Ectodermal cell (in vitro differentiated cells): ENCODE data around the gene ACTL7A.

Source experiments
- H3K27ac ChIP-seq: 2 replicates; pipeline ENCODE4 v1.7.0; 2013; ENCODE audit warnings: mild to moderate bottlenecking, low read depth, low read length; ENCODE audit not compliant: insufficient read depth, poor library complexity, severe bottlenecking
- H3K27me3 ChIP-seq: 2 replicates; pipeline ENCODE4 v1.7.0; 2013; ENCODE audit warnings: mild to moderate bottlenecking, low read length; ENCODE audit not compliant: insufficient read depth, control insufficient read depth, poor library complexity, severe bottlenecking
- H3K36me3 ChIP-seq: one replicate; pipeline ENCODE4 v1.7.0; 2013; ENCODE audit warnings: low read length; ENCODE audit not compliant: control insufficient read depth, insufficient read depth
- H3K4me1 ChIP-seq: one replicate; pipeline ENCODE4 v1.7.0; 2013; ENCODE audit warnings: low read length; ENCODE audit not compliant: control insufficient read depth, insufficient read depth
- H3K4me3 ChIP-seq: 2 replicates; pipeline ENCODE4 v1.7.0; 2013; ENCODE audit warnings: low read depth, low read length, control low read depth; ENCODE audit not compliant: insufficient read depth
- H3K9me3 ChIP-seq: 2 replicates; pipeline ENCODE4 v1.7.0; 2013; ENCODE audit warnings: mild to moderate bottlenecking, low read length, moderate library complexity; ENCODE audit not compliant: control insufficient read depth
- WGBS, 2 experiments: methylation state at CpG; one replicate each; pipeline ENCODE4 v1.1.7; 2013; ENCODE audit warnings: missing lambda C conversion rate in 2 of 2; 5-methylcytosine and 5-hydroxymethylcytosine counted together

Gene ACTL7A

GRCh38 chr9:108910402-108910801 lies 48.3 kb downstream of the ACTL7A start:
- Histone ChIP-seq H3K27me3 (no peaks in the 10 kb centered on the region), H3K9me3 (no peaks in the 10 kb centered on the region), H3K4me3 (no peak overlapping the region), H3K27ac (no peak overlapping the region), H3K36me3 (peaks cover 41% of the 10 kb centered on the region), H3K4me1 (no peaks in the 10 kb centered on the region)

DNA sequence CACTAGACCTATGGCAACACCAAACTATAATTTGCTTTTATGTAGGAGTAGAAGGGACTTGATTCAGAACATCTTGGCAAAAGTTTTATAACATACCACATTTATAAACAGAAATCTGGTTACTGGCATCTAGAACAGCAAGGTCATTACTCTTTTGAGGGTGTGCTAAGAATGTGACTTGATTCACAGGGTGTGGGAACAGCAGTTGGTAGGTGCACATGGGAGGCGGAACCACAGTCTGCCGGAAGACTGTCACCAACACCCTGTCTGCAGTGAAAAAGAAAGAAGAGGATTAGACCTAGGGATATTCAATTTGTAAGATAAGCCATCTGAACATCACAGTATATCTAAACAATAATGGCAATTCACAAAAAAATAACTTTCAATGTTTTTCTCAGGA lies 48.8 kb downstream of the ACTL7A start:
- 90 to 100% methylated on average over 2 of the region's 2 CpGs for WGBS, 2 experiments
- H3K9me3 ChIP-seq, result no peaks in the 10 kb centered on the region
- no peaks in the 10 kb centered on the region for H3K27me3 ChIP-seq
- H3K4me3 ChIP-seq, result no peak overlapping the region
- H3K4me1 ChIP-seq, result no peaks in the 10 kb centered on the region
- peaks cover 45% of the 10 kb centered on the region for H3K36me3 ChIP-seq
- H3K27ac ChIP-seq, result no peak overlapping the region

DNA sequence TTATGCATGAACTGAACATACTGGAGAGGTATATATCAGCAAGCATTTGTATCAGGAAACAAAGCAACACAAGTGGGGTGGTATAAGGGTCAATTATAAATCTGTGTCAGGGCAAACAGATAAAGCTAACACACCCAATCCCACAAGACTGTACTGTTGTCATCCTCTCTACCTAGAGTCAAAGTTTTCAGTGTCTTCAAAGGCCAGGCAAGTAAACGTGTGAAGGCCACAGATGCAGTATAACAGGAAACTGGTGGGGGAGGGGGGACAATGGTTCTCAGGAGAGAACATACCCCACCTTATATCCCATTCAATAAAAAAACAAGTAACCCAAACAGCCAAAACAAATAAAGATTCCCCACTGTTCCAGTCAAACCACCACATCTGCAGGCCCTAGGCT lies 49.8 kb downstream of the ACTL7A start:
- H3K27ac ChIP-seq, result no peak overlapping the region
- H3K4me3 ChIP-seq, result no peak overlapping the region
- no peaks in the 10 kb centered on the region for H3K27me3 ChIP-seq
- H3K4me1 ChIP-seq, result no peaks in the 10 kb centered on the region
- no peaks in the 10 kb centered on the region for H3K9me3 ChIP-seq
- WGBS, 2 experiments, result 100% methylated on average over 1 of the region's 1 CpG; no CpG with 5 or more reads in 1 of the 2 experiments
- peaks cover 42% of the 10 kb centered on the region for H3K36me3 ChIP-seq
